Putamen (tissue), 1 donor: ENCODE data around the gene FIGLA.

ENCODE experiments used
- DNase-seq: peaks from one replicate; pipeline ENCODE4 v3.0.0-alpha.2; 2016; ENCODE audit warnings: low spot score

FIGLA gene

DNA sequence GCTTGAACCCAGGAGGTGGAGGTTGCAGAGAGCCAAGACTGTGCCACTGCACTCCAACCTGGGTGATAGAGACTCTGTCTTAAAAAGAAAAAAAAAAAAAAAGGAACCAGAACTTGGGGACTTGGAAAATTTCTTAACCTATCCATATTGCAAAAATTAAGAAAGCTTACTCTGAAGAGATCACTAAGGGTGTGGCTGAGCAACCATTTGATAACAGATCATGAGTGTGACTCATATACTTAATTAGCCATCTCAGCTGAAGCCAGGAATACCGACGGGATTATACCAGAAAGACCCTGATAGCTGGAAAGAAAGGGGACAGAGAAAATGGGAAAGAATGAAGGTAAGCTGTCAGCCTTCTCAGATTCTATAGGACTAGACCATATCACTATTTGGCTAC, 15.3 kb downstream of the FIGLA start:
- no peak for DNase-seq

GRCh38 chr2:70772486-70773155, 17.8 kb downstream of the FIGLA start:
- DNase-seq: no peak

- DNase-seq: no peak
These were observed 19.0 kb downstream of the FIGLA start for GRCh38 chr2:70771446-70771845.

- no peak for DNase-seq
These were observed 21.0 kb downstream of the FIGLA start for GRCh38 chr2:70769450-70769849.

DNA sequence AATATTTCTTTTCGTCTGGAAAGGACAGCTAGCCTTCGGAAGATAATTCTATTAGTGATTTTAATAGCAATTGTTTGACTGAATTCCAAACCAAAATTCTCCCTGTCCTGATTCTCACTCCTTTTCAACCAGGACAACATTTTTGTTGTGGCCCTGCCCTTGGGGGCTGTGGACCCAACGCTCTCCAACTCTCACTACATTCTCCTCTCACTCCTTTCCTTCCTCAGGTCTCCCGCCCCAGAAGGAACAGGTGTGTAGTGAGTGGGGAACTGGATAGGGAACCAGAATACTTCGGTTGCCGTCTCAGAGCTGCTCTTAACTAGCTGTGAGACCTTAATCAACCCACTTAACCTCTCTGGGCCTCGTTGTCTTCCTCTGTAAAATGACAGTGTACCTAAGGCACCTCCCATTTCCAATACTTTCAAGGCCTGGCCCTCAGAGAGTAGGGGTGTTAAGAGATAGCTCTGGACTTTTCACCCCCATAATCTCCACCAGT, 21.8 kb downstream of the FIGLA start:
- DNase-seq: no peak

DNA sequence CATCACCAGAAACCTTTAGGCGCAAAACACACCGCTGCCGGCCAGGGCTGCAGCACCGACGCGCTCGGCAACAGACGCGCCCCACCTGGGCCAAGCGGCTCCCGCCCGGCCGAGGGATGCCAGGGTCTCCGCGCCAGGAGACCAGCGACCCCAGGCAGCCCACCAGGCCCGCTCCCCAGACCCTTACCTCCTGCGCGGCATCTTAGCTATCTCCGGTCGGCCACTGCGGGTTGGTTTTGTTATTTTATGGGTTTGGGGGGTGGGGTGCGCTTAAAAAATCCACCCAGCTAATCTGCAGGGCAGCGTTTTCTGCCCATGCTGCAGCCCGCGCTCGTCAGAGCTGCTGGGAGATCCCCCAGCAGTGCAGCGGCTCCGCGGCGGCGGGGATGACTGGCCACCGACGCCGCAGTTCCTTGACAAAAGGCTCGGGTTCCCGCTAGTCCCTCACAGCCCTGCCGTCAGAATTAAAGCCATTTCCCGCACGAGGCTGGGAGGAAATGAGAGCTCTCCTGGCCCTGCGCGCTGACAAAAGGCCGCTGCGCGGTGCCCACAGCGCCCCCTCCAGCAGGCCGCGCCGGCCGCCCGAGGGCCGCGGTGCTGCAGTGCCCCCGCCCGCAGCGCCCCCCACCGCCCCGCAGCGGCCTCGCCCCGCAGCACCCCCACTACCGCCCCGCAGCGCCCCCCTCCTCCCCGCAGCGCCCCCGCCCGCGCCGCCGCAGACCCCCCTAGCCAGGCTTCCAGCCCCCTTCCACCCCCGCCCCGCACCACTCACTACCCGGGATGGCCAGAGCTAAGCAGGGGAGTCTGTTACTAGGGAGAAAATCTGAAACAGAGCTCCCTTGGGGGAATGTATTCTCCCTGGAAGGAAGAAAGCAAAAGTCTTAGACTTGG, 22.5 kb downstream of the FIGLA start, which contains the start of gene ADD2:
Gene ADD2 (minus strand): TSS at position 502 of the 891 bp plus-strand sequence. CDS start 61,792 bp downstream, outside the sequence.
- DNase-seq: no peak

DNA sequence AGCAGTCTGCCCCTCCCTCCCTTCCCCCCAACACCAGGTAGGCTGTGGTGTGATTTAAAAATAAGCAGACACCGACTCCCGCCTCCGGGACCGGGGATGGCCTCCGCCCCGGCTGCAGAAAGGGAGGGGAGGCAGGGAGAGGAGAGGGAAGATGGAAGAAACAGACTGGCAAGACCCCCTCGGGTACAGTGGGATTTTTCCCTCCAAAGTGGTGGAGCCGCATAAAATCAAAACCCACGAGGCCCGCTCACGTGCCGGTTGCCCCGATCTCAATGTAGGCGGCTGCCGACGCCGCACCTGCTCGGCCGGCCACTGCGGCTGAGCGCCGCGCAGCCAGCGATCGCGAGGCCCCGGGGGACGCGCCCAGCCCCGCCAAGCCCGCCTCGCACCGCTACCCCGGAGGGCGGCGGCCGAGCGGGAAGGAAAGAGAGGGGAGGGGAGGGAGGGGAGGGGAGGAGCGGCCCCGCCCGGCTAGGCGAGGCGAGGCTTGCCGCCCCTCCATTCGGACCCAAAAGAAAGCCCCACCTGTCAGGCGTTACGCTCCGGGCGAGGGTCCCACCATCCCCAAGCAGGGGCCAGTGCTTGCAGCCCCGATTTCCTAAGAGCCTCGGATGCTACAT, 23.3 kb downstream of the FIGLA start:
- no peak for DNase-seq

GRCh38 chr2:70766357-70767078, 23.9 kb downstream of the FIGLA start:
- no peak for DNase-seq

DNA sequence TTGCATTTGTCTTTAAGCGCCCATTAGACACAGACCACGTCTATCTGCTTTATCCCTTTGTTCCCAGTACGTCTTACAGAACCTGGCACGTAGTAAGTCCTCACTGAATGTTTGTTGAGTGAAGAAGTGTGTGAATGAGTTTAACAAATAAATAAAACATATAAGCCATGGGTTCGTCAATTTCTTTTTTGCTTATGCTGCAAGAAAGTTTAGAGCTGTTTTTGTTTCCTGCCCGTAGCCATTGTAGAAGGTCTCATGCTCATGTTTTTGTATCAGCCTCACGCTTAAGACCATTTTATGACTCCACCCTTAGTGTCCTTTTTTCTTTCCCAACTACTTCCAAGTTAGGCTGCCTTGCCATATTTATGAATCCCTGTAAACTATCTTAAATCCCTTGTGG, 24.9 kb downstream of the FIGLA start:
- DNase-seq: no peak

DNA sequence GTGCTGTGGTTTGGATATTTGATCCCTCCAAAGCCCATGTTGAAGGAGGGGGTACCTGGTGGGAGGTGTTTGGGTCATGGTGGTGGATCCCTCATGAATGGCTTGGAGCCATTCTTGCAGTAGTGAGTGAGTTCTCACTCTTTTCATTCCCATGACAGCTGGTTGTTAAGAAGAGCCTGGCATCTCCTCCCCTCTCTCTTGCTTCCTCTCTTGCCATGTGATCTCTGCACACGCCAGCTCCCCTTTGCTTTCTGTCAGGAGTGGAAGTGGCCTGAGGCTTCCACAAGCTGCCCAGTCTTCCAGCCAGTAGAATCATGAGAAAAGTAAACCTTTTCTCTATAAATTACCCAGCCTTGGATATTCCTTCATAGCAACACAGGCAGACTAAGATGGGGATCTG, 31.0 kb downstream of the FIGLA start:
- DNase-seq: no peak

GRCh38 chr2:70757966-70758365, 32.5 kb downstream of the FIGLA start:
- no peak for DNase-seq

GRCh38 chr2:70757360-70757759, 33.1 kb downstream of the FIGLA start:
- no peak for DNase-seq

DNA sequence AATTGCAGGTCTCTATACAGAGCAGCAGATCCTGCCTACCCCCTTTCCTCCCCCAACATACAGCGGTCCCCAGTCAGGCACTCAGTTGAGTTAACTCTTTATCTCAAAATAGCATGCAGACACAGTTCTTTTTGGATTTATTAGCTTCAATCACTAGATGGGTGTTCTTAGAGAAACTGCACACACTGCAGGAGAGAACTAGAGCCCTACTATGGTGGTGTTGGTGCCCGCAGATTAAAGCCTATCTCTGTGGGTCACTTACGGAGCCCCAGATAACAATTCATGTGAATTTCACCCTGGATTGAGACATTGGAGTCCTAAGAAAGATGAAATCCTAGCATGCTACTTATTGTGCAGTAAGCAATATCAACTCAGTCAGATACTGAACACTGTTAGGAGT, 34.3 kb downstream of the FIGLA start:
- no peak for DNase-seq

GRCh38 chr2:70753902-70754301, 36.5 kb downstream of the FIGLA start:
- DNase-seq: no peak

DNA sequence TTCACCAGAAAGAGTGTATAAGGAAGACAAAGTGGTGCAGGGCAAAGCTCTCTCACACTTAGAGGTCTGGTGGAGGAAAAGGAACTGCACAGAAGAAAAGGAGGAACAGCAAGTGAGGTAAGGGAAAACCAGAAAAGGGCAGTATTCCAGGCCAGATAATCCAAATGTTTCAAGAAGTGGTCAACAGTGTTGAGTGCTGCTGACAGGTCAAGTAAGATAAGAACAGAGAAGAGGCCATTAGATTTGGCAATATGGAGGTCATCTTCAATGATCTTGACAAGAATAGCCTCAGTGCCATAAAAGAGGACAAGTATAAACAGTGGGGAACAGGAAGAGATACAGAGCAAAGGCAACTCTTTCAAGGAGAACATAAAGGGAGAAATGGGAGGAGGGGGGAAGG, 37.4 kb downstream of the FIGLA start:
- no peak for DNase-seq

DNA sequence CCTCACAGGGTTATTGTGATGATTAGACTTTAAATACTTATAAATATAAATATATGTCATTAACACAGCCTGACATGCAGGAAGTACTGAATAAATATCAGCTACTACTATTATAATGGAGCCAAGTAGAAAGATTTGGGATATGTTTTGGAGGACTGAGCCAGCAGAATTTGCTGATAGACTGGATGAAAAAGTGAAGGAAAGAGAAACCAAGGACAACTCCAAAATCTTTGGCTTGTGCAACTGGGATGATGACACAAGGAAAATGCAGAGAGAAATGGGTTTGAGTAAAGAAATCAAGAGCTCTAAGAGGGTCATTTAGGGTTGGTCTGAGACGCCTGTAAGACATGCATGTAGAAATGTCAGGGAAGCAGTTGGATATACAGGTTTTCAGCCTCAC, 38.0 kb downstream of the FIGLA start:
- no peak for DNase-seq

GRCh38 chr2:70751881-70752280, 38.6 kb downstream of the FIGLA start:
- DNase-seq: no peak

GRCh38 chr2:70750320-70750719, 40.1 kb downstream of the FIGLA start:
- no peak for DNase-seq

- DNase-seq: no peak
These were observed 42.2 kb downstream of the FIGLA start for GRCh38 chr2:70748002-70748784.

GRCh38 chr2:70747284-70747683, 43.2 kb downstream of the FIGLA start:
- DNase-seq: no peak
